ENCODE results near the gene STC2.

STC2 gene

GRCh38 chr5:173311818-173312585, 16.2 kb downstream of the STC2 start:
- no peak for DNase-seq

GRCh38 chr5:173310861-173311785, 17.1 kb downstream of the STC2 start:
- no peak for DNase-seq

- no peak for DNase-seq
Measured at GRCh38 chr5:173310218-173310769, 17.9 kb downstream of the STC2 start.

- no peak for DNase-seq
Measured at GRCh38 chr5:173309731-173310130, 18.5 kb downstream of the STC2 start.

- DNase-seq, result no peak
Measured at GRCh38 chr5:173308226-173308625, 20.0 kb downstream of the STC2 start.

DNA sequence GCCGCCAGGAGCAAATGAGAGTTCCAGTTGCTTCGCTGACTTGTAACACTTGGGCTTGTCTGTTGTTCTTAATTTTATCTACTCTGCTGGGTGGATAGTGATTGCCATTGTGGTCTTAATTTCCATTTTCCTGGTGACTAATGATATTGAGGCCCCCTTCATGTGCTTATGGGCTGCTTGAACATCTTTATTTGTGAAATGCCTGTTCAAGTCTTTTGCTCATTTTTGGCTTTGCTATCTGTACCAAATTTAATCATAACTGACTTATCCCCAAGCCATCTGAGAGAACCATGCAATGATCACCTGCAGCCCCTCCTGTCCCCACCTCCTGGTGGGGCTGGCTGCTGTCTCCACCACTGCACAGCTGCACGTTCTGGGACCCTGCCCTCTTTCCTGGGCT, 20.5 kb downstream of the STC2 start:
- DNase-seq, result no peak

DNA sequence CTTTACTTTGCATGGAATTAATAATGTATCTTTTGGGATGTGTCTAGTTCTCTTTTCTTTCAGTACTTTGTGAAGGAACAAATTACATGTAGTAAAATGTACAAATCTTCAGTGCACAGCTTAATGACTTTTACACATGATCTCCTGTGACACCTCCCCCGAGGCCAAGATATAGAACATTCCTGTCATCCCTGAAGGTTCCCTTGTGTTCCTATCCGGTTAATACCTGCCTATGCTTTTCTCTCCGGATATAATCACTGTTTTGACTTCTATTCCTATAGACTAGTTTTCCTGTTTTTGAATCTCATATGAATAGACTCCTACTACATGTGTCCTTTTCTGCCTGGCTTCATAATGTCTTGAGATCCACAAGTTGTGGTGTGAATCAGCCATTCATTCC, 21.5 kb downstream of the STC2 start:
- no peak for DNase-seq

DNA sequence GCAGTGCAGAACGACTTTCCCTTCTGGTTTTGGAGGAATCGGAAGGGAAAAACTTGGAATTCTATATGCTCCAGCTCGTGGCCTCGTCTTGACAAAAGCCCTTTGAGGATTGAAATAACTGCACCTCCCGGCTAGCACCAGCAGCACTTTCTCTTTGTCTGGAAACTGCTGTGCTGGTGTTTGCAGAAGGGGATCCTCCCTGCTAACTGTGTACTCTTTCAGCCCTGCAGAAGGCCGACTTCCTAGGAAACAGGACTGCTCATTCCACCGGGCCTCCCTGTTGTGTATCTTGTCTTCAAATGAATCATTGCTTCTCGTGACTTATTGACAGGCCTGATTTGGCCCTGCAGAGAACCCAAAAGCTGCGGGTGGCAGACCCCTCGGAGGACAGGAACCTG, 23.6 kb downstream of the STC2 start:
- DNase-seq, result no peak

DNA sequence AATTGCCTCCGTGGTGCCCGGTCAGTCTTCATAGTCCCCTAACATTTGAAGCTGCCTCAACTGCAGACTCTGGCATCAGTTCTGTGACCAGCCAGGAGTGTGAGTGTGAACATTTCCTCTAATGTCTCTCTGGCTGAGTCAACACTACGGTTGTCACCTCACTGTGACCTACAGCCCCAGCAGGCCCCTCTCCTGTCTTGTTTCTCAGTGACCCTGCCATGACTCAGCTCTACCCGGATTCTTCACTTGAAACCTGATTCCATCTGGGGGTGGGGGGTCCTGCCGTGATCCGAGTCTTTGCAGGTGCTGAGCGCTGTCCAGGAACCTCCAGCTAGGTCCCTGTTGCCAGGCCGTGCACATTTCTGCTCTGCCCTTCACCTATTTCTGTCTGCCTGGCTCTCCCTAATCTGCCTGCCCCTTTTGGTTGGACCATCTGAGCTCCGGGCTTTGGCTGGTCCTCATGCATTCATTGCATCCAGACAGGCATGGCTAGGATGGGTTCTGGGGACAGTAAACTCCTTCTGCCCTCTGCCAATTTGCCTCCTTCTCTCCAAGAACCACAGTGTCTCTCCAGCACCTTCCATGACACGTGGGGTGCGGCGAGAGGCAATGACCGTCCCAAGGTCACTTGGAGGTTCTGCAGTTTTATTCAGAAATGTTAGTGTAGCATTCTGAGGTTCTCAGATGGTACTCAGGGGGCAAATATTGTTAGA, 24.2 kb downstream of the STC2 start:
- DNase-seq, result peak; percentile 45

GRCh38 chr5:173302546-173303155, 25.6 kb downstream of the STC2 start:
- peak; percentile 91 for DNase-seq

DNA sequence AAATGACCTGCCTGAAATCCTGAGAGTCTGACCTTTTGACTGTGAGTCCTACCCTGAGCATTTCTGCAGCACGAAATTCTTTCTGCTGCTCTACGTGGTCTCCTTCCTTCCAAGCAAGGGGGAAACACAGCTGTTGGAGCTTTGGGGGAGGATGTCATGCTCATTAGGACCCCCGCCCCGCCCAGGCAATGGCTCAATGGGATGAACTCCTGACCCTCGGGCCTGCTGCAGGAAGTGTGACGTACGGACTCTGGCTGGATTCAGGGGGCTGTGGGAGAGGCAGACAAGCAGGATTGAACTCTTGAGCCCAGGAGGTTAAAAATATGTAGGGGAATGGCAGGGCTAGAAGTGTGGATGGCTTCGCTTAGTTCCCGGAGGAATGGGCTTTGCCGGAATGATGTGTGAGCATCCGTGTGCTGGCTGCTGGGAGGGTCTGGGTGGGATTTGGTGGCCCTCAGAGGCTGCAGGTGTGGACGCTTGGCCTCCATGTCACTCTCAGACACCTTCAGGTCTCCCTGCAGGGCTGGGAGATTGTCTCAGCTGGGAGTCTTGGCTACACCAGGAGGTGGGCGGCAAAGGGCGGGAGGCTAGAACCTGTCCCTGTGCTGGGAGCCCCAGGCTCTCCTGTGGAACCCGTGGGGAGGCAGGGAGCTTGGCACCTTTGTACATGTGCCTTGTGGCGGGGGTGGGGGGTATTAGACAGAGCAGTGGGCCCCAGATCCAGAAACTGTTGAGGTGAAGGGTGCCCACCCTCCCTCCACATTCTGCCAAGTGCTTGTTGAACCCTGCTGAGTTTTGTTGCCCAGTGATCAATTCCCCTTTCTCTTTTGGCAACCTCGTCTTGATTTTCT, 26.3 kb downstream of the STC2 start:
- DNase-seq, result no peak

DNA sequence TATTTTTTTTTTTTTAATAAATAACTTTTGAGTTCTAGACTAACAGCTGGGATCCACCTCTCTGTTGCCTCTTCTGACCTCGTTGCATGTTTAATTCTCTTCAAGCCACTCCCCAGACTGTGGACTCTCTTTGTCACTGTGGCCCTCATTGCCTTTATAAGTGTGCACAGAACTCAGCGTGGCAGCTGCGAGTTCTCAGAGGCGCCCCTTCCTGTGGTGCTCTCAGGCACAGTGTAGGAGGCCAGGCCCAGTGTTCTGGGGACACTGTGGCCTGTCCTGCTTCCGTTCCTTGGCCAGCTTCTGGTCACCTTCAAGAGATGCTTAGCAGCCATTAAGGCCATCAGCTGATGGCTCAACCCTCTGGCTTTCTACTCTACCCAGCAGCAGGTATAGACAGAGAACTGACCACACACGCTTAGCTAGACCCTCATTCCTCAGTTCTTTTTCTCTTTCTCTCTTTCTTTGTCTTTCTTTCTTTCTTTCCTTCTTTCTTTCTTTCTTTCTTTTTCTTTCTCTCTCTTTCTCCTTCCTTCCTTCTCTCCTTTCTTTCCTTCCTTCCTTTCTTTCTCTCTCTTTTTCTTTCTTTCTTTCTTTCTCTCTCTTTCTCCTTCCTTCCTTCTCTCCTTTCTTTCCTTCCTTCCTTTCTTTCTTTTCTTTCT, 27.7 kb downstream of the STC2 start:
- no peak for DNase-seq

GRCh38 chr5:173299820-173300219, 28.4 kb downstream of the STC2 start:
- no peak for DNase-seq

GRCh38 chr5:173298213-173298926, 29.8 kb downstream of the STC2 start:
- no peak for DNase-seq

DNA sequence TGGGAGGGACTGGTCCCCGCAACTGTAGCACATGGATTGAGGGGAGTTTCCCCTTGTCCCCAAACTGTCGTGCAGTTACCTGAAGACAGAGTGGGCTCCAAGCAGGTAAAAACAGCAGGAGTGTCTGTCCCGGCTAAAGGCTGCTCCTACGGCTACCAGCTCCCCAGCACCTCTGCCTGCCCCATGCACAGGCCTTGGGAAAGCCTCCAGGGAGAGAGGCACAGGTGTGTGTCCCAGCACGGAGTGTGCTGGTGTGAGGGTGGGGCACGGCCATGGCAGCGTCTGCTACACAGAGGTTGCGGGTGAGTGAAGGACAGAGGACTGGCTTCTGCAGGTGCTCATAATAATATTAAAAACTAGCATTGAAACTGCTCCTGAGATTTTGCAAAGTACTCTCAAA, 30.4 kb downstream of the STC2 start:
- DNase-seq, result no peak

DNA sequence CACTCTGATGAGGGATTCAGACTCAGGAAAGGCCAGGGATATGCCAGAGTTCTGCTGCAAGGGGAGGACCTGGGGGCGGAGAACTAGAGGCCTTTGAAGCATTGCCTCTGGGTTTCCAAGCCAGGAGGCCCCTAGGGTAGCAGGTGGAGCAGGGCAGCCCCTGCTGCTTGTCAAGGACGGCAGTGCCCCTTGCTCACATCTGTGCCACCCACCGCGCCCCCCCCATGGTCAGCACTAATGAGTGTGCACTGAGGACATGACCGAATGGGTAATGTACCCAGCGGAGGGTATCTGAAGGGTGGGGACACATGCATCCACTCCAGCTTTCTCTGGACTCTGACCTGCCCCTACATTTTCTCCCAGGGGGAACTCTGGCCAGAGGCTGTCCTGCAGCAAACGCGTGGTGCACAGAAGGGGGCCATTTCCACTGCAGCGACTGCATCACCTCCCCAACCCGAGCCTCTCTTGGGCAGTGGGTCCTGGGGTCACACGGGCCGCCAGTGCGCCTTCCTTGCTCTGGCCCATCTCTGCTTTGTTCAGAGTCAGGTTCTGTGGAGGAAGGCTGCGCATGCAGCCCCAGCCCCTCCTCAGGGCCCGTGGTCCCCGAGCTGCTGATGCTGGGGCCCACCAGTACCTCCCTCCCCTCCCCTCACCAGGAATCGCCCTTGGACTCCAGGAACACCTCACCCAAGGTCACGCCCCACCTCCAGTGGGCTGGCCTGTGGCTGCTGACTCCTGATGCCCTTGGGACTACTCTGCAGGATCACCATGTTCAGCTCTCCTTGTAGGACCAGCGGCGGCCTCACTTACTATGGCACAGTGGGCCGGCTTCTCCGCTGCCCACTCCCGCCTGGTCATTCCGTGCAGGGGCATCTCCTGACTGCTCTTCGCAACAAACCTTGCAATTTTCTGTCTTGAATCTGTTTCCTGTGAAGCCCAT, 31.2 kb downstream of the STC2 start:
- DNase-seq, result no peak

- DNase-seq, result no peak
Measured at GRCh38 chr5:173295796-173296195, 32.4 kb downstream of the STC2 start.

DNA sequence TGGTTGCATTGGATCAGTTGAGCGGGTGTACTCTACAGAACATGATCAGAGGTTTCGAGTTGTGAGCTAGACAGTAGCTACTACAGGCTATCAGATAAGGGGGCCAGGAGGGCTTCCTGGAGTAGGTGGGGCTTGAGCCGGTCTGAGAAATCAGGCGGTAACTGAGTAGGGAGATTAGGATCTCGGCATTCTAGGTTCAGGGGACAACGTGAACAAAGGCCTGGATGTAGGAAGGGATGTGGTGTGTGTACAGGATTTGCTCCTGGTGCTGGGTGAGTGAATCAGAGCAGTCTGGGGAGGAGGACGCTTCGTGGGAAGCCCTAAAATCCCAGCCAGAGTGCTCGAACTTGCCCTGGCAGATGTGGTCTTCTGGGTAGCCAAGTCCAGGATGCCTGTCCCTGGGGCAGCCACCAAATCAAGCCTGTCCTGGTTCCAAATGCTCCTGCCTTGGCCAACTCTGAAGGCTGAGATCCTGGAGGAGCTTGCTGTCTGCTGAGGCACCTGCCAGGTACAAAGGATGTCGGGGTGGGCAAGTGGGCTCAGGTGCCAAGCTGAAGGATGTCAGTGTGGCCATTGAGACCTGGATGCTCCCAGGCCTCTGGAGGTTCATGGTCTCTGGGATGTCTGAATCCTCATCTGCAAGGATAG, 33.4 kb downstream of the STC2 start:
- DNase-seq, result no peak
